Embryonic facial prominence (tissue), 1 donor: ENCODE data around the gene KRTAP5-6.

Experiments used
- DNase-seq: peaks from one replicate; pipeline ENCODE4 v3.0.0-alpha.2; 2016; ENCODE audit errors: extremely low spot score

The KRTAP5-6 gene

GRCh38 chr11:1696608-1697570, at the start of gene KRTAP5-6:
Gene KRTAP5-6 (plus strand): TSS chr11:1697195. CDS start chr11:1697246, 51 bp downstream.
- DNase-seq, result no peak

- no peak for DNase-seq
These were observed 48.9 kb upstream of the KRTAP5-6 start for GRCh38 chr11:1647901-1648652.

- DNase-seq, result no peak
These were observed 48.2 kb upstream of the KRTAP5-6 start for GRCh38 chr11:1648653-1649420.

GRCh38 chr11:1650034-1650917, 46.7 kb upstream of the KRTAP5-6 start:
- DNase-seq, result no peak

GRCh38 chr11:1650918-1651262, 46.1 kb upstream of the KRTAP5-6 start:
- DNase-seq, result no peak

- no peak for DNase-seq
These were observed 45.5 kb upstream of the KRTAP5-6 start for GRCh38 chr11:1651411-1651980.

- no peak for DNase-seq
These were observed 45.0 kb upstream of the KRTAP5-6 start for GRCh38 chr11:1652026-1652425.

GRCh38 chr11:1652442-1652770, 44.6 kb upstream of the KRTAP5-6 start:
- DNase-seq, result no peak

- peak; percentile 35 for DNase-seq
These were observed 44.0 kb upstream of the KRTAP5-6 start for GRCh38 chr11:1652771-1653540.

- DNase-seq, result no peak
These were observed 43.2 kb upstream of the KRTAP5-6 start for GRCh38 chr11:1653541-1654387.

GRCh38 chr11:1654388-1655167, 42.4 kb upstream of the KRTAP5-6 start:
- DNase-seq, result no peak

GRCh38 chr11:1655168-1656060, 41.6 kb upstream of the KRTAP5-6 start:
- DNase-seq, result no peak

GRCh38 chr11:1656061-1656441, 40.9 kb upstream of the KRTAP5-6 start:
- DNase-seq, result no peak

- DNase-seq, result no peak
These were observed 40.3 kb upstream of the KRTAP5-6 start for GRCh38 chr11:1656670-1657069.

- DNase-seq, result no peak
These were observed 37.5 kb upstream of the KRTAP5-6 start for GRCh38 chr11:1659506-1659905.

GRCh38 chr11:1660111-1660867, 36.7 kb upstream of the KRTAP5-6 start:
- DNase-seq, result no peak
